Suprapubic skin (tissue), 4 donors: ENCODE data around the gene SHC4.

Experiments
- EP300 ChIP-seq: sonication (generic); formaldehyde crosslinking; IDR thresholded peaks from one replicate; pipeline ENCODE4 v1.6.1; 2017; ENCODE audit warnings: antibody characterized with exemption
- POLR2A ChIP-seq, 2 donors: fragments of 450-650 bp; IDR thresholded peaks; one replicate each; pipeline ENCODE4 v1.6.1; 2017; ENCODE audit warnings: antibody characterized with exemption in 2 of 2, mild to moderate bottlenecking in 2 of 2, moderate library complexity in 2 of 2
- POLR2AphosphoS5 ChIP-seq, 3 donors: sonication (generic); formaldehyde crosslinking; IDR thresholded peaks; one replicate each; pipeline ENCODE4 v1.6.1; 2017; ENCODE audit warnings: antibody characterized with exemption in 3 of 3
- TF ChIP-seq, protein P1 (sequence below), 2 donors: fragments of 200-600 bp in 1 of 2; fragments of 450-650 bp in 1 of 2; sonication (generic) in 1 of 2; IDR thresholded peaks; one replicate each; pipeline ENCODE4 v1.5.1; 2016 to 2019; ENCODE audit warnings: antibody characterized with exemption in 2 of 2, mild to moderate bottlenecking in 1 of 2, moderate library complexity in 1 of 2

DNA sequence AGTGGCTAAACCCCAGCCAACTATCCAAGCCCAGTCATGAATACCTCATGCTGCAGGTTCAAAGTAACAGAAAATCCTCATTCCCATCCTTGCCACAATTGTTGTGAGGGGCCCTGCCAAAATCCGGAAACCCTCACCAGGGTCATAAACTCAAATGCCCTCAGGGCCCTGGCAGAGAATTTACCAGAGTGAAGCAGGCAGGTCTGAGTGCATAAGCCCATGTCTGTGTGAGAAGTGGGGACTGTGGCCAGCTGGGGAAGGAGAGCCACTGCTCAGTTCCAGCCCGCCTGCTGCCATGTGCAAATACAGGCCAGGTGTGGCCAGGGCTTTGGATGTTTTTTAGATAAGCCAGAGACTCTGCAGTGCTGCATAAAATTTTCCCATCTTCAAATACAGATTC is 159.8 kb downstream of the SHC4 start:
- TF ChIP-seq, protein P1, sequence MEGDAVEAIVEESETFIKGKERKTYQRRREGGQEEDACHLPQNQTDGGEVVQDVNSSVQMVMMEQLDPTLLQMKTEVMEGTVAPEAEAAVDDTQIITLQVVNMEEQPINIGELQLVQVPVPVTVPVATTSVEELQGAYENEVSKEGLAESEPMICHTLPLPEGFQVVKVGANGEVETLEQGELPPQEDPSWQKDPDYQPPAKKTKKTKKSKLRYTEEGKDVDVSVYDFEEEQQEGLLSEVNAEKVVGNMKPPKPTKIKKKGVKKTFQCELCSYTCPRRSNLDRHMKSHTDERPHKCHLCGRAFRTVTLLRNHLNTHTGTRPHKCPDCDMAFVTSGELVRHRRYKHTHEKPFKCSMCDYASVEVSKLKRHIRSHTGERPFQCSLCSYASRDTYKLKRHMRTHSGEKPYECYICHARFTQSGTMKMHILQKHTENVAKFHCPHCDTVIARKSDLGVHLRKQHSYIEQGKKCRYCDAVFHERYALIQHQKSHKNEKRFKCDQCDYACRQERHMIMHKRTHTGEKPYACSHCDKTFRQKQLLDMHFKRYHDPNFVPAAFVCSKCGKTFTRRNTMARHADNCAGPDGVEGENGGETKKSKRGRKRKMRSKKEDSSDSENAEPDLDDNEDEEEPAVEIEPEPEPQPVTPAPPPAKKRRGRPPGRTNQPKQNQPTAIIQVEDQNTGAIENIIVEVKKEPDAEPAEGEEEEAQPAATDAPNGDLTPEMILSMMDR (IDR thresholded peaks at IDR 0.05) = no peak
- TF ChIP-seq POLR2A (IDR thresholded peaks at IDR 0.05) (no peak), EP300 (no peak), POLR2AphosphoS5 (IDR thresholded peaks at IDR 0.05) (no peak)
